22Rv1 (cell line): ENCODE measurements around the gene CCNB1.
"Not testable (repeated sequence)": the region's sequence is repeated elsewhere in the genome, so short reads cannot be mapped to it uniquely, and the experiment has no call there.

Experiments used
- H3K27ac ChIP-seq: fragments of 450-650 bp; 2 replicates; pipeline ENCODE4 v1.5.1; 2017
- CTCF ChIP-seq: fragments of 450-650 bp; IDR thresholded peaks from 2 replicates; pipeline ENCODE4 v1.5.1; 2017; ENCODE audit warnings: mild to moderate bottlenecking
- ZFX ChIP-seq: fragments of 450-650 bp; IDR thresholded peaks from 2 replicates; pipeline ENCODE4 v1.6.1; 2017; ENCODE audit warnings: antibody characterized with exemption, borderline replicate concordance

The CCNB1 gene

DNA sequence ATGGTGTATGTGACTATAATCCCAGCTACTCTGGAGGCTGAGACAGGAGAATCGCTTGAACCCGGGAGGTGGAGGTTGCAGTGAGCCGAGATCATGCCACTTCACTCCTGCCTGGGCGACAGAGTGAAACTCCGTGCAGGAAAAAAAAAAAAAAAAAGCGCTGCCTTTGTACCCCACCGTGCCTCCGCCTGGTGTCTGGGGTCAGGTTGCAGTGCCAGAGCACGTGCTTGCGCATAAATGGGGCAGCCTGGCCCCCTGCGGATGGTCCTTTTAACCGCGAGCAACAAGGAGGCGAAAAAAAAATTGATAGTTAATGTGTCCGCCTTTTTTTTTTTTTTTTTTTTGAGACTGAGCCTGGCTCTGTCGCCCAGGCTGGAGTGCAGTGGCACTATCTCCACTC is 6.3 kb upstream of the CCNB1 start:
- H3K27ac ChIP-seq = no peak overlapping the region
- TF ChIP-seq CTCF = no peak
- no peak for TF ChIP-seq ZFX

- TF ChIP-seq CTCF (no peak), ZFX (no peak)
Observed at GRCh38 chr5:69167493-69167855, 524 bp downstream of the CCNB1 start.

DNA sequence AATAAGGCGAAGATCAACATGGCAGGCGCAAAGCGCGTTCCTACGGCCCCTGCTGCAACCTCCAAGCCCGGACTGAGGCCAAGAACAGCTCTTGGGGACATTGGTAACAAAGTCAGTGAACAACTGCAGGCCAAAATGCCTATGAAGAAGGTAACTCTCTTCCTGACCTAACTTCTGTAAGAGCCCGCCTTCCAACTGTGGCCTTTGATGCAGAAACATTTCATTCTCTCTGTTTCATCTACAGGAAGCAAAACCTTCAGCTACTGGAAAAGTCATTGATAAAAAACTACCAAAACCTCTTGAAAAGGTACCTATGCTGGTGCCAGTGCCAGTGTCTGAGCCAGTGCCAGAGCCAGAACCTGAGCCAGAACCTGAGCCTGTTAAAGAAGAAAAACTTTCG is 979 bp downstream of the CCNB1 start:
- peak overlapping the region; percentile 82 for H3K27ac ChIP-seq

More at GRCh38 chr5:69167493-69167855, 524 bp downstream of the CCNB1 start:
- peak overlapping the region; percentile 82 for H3K27ac ChIP-seq

GRCh38 chr5:69170495-69170894 is 3.5 kb downstream of the CCNB1 start:
- TF ChIP-seq CTCF = no peak
- no peak for TF ChIP-seq ZFX
- H3K27ac ChIP-seq = no peak overlapping the region

More for the DNA sequence above, 979 bp downstream of the CCNB1 start:
- TF ChIP-seq CTCF (no peak), ZFX (no peak)

- no peak overlapping the region for H3K27ac ChIP-seq
- no peak for TF ChIP-seq ZFX
- TF ChIP-seq CTCF = no peak
Observed at GRCh38 chr5:69170969-69171368, 4.0 kb downstream of the CCNB1 start.

- not testable (repeated sequence) for H3K27ac ChIP-seq
Observed at GRCh38 chr5:69181659-69182293, 14.8 kb downstream of the CCNB1 start.

DNA sequence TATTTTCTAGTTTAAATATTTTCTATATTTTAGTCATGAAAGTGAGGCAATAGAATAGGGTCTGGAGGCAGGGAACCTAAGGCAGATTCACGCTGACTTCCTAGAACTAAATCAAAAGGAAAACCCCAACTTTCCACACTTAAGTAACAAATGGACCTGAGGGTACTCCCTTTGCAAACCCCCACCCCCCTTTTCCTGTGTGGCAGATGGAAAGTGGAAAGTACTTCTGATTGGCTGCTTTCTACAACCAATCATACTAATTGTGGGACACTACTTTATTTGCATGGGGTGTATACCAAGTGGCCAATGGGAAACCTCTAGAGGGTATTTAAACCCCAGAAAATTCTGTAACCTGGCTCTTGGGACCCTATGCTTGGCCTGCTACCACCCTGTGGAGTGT is 17.7 kb downstream of the CCNB1 start:
- TF ChIP-seq CTCF (no peak), ZFX (no peak)
- no peak overlapping the region for H3K27ac ChIP-seq

- no peak overlapping the region for H3K27ac ChIP-seq
- TF ChIP-seq ZFX (no peak), CTCF (no peak)
Observed at GRCh38 chr5:69187342-69187741, 20.4 kb downstream of the CCNB1 start.
